ENCODE measurements around the gene ZC3HAV1L.
A peak's percentile ranks its signal among the peaks of the same experiment; 100 is the strongest.
"Not testable (repeated sequence)": the region's sequence is repeated elsewhere in the genome, so short reads cannot be mapped to it uniquely, and the experiment has no call there.

ZC3HAV1L gene

DNA sequence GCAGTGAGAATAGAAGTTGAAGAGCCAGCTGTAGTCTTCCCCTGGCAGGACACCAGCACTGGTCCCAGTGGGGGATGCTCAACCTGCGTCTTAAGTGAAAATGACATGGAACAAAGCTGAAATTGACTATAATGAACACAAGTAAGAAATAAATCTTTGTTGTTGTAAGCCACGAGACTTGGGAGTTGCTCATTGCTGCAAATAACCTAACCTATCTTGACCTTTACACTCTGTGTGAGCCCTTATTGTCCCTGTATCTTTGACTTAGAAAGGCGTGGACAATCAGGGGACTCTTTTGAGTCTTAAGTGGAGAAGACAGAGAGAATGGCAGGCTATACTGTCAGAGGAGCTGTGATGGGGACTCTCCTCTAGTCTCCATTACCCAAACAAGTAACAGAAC is 16.9 kb downstream of the ZC3HAV1L start:
- no peak for DNase-seq (ENCODE audit: low read depth in 2 of 2)

DNA sequence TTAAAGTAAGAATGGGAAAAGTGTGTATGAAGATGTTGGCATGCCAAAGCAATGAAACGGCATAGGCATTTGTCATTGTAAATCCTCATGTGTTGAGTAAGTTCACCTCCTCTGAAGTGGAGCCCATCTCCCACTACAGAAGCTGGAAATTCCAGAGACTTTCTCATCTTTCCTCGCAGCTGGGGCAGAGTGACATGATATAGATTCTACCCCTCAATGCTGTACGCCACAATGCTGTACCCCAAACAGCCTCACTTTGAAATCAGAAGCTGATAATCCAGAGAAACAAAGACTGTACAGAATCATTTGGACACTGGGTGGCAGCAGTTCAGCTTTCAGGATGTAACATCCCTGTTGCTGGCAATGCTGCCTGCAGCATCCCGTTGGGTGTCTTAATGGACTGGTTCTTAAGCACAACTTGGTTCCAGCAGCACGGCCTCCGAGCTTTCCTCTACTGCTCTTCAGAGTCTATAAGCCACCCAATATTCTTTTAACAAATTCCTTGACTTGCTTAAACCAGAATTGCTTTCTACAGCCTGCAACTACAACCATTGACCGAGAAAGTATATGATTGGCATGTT is 18.8 kb downstream of the ZC3HAV1L start:
- DNase-seq (ENCODE audit: low read depth in 2 of 2), result peak; percentile 18 to 32

DNA sequence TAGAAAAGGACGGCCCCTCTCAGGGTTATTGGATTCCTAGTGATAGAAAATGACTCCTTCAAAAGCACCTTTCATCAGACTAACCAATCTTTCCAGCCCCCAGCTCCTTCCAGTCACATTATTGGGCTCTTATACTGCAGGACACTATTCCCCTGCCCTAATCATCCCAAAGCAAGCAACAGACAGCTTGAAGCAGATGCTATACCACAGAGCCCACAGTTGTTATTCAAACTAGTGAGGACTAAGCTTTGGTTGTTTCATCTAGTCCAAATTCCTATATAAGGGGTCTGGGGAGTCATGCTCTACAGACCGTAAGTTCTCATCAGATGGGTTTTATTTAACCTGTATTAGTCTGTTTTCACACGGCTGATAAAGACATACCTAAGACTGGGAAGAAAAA is 24.5 kb downstream of the ZC3HAV1L start:
- DNase-seq (ENCODE audit: low read depth in 2 of 2), result no peak

DNA sequence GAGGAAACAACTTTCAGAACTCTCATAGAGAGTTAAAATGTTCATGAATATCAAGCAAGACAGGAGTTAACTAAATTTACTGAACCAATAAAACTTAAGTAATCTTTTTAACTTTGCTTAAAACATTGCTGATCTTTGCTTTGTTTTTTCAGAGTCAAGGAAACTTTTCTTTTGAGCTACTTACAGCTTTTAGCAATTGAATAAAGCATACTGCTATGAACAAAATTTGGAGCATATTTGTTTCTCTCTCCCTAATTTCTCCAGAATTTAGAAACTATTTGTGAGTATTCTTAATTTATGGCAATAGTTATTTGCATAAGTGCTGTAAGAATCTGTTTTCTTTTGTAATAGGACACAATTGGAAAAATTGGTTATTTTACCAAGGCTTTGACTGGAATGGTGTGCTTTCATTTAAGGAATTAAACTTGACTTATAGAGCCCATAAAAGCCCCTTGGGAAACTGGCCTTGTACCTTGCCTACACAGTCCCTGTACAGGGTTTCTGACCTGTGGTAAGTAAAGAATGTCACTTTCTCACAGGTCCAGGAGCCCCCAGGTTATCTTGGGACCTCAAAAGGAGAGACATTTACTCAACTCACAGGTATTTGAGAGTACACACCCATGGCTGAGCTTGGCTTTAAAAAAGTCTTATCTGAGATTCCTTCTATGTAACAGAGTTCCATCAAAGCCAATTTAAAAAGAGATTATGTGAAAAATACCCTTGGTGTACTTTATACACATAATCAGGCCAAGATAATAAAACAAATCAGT is 31.3 kb downstream of the ZC3HAV1L start:
- no peak for DNase-seq (ENCODE audit: low read depth in 2 of 2)

DNA sequence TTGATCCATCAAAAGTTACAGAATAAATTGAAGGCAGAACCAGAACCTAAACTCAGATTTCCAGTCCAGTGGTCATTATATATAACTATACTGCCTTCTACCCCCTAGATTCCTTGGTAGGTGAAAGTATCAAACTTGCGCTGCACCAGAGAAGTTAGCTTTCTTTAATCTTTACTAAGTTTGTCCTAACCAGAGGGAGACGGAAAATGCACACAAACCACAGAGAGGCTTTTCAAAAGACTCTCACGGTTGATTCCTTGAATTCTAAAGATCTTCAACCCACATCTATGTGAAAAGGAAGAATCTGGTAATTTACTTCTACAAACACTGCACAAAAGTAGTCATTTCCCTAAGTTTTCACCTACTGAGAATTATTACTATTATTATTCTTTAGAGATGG is 36.4 kb downstream of the ZC3HAV1L start:
- no peak for DNase-seq (ENCODE audit: low read depth in 2 of 2)

DNA sequence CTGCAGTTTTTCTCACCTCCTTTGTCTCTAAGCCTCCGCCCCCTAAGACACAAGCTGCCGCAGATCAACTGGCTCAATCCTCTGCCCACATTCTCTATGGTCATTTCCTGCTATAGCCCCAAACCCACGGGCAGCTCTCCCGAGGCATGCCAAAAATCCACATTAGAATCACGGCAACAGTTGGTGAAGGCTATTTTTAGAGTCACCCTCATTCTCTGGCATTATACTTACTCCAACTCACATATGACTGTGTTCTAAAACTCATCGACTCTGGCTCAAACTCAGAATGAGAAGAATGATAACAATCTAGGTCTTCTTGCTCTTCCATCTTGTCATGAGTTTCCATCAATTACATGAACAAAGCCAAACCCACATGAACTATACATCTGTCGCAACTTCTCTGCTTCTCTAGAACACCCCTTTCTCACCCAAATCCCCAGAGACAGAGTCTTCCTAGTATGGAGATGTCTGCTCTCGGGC is 43.8 kb downstream of the ZC3HAV1L start:
- no peak for DNase-seq (ENCODE audit: low read depth in 2 of 2)

GRCh38 chr7:138987686-138988085 is 48.2 kb downstream of the ZC3HAV1L start:
- no peak for DNase-seq (ENCODE audit: low read depth in 2 of 2)

GRCh38 chr7:138982204-138982623 is 53.6 kb downstream of the ZC3HAV1L start:
- no peak for DNase-seq (ENCODE audit: low read depth in 2 of 2)

GRCh38 chr7:138981332-138982203 is 54.3 kb downstream of the ZC3HAV1L start, which contains the start of gene KIAA1549:
TSS of gene KIAA1549 (minus strand) at chr7:138981389. CDS start at chr7:138981269, 120 bp downstream.
- DNase-seq (ENCODE audit: low read depth in 2 of 2), result no peak

DNA sequence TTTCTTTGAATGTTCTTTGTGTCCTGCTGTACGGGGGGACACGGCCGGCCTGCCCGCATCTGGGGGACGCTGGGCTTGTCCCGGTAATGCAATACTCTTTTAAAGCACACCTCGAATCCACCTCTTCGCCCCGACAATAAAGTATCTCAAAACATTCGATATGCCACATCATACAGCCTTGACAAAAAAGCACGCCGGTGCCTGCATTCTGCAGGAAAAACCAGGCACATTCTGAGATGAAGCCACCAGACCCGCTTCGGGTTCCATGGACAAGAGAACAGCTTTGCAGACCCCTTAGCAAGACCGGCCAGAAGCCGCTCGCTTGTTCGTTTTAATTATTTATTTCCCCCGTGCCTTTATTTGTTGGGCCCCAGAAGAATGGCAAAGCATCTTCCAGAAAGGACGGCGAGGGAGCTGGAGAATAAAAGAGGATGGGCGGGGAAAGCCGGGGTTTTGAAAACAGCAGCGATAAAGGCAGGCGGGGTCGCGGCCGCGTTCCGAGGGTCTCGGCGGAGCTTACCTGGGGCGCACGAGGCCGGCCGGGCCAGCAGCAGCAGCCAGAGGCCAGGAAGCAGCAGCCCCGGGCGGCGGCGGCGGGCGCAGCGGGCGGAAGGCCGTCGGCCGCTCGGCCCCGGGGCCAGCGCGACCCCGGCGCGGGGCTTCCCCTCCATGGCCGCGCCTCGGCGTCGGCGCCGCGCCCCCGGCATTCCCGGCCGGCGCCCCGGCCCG is 55.1 kb downstream of the ZC3HAV1L start:
- DNase-seq (ENCODE audit: low read depth in 2 of 2), result no peak

- no peak for DNase-seq (ENCODE audit: low read depth in 2 of 2)
Measured at GRCh38 chr7:138979988-138980562, 55.8 kb downstream of the ZC3HAV1L start.

GRCh38 chr7:138979226-138979979 is 56.4 kb downstream of the ZC3HAV1L start:
- DNase-seq (ENCODE audit: low read depth in 2 of 2), result no peak

GRCh38 chr7:138978541-138979184 is 57.2 kb downstream of the ZC3HAV1L start:
- DNase-seq (ENCODE audit: low read depth in 2 of 2), result no peak

DNA sequence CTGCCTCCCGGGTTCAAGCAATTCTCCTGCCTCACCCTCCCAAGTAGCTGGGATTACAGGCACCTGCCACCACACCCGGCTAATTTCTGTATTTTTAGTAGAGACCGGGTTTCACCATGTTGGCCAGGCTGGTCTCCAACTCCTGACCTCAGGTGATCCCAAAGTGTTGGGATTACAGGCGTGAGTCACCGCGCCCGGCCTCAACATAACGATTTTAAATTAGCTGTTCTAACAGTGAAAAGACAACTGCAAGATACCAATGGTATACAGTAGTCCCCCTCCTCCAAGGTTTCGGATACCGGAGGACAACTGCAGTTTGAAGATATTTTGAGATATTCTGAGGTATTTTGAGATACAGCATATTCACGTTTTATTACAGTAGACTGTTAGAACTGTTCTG is 59.7 kb downstream of the ZC3HAV1L start:
- not testable (repeated sequence) for DNase-seq (ENCODE audit: low read depth in 2 of 2)

Measured in stimulated activated CD4-positive, alpha-beta T cell treated with anti-CD3 and anti-CD28 coated beads, Interleukin-1b, Interleukin-23, amount 100 ng/mL, for 1 hour (primary cell).